K562 (cell line): Measurements from ENCODE around the gene CENPB. TPM values are rescaled to one million over a fixed set of nuclear protein-coding genes. Genes with fewer than 3 reads are reported as not detected.

ENCODE experiments used
- CREM ChIP-seq: IDR thresholded peaks from 2 replicates; pipeline ENCODE4 v1.6.1; 2014; ENCODE audit warnings: antibody characterized with exemption, low read depth
- ELF1 ChIP-seq: fragments of 200-800 bp; sonication (Bioruptor generic); IDR thresholded peaks from 2 replicates; pipeline ENCODE4 v1.6.1; 2016; ENCODE audit warnings: missing genetic modification characterization, missing compliant biosample characterization
- GABPA ChIP-seq: fragments of 200-800 bp; sonication (Bioruptor generic); conservative IDR thresholded peaks from 2 replicates; pipeline ENCODE4 v1.6.1; 2016; ENCODE audit warnings: low read depth, missing genetic modification characterization, missing compliant biosample characterization
- GABPB1 ChIP-seq: sonication (generic); formaldehyde crosslinking; IDR thresholded peaks from 2 replicates; pipeline ENCODE4 v1.8.0; 2022; ENCODE audit warnings: mild to moderate bottlenecking, missing genetic modification reagents
- NR2C2 ChIP-seq, 2 experiments: fragments of 200-800 bp in 1 of 2; sonication (Bioruptor generic) in 1 of 2; sonication (generic) in 1 of 2; formaldehyde crosslinking in 1 of 2; IDR thresholded peaks; 2 replicates each; pipeline versions ENCODE4 v1.6.1 to v1.8.0; 2016 to 2022; ENCODE audit warnings: mild to moderate bottlenecking in 1 of 2, missing compliant biosample characterization in 1 of 2, missing genetic modification characterization in 1 of 2, missing genetic modification reagents in 1 of 2
- PML ChIP-seq: IDR thresholded peaks from 2 replicates; pipeline ENCODE4 v1.6.1; 2012; ENCODE audit warnings: low read length, inconsistent platforms
- RBFOX2 ChIP-seq: fragments of 200-400 bp; formaldehyde crosslinking; IDR thresholded peaks from 2 replicates; pipeline ENCODE4 v1.6.1; 2017; ENCODE audit warnings: low read depth, mild to moderate bottlenecking, low read length, moderate library complexity
- SIX5 ChIP-seq, 2 experiments: IDR thresholded peaks; 2 replicates each; pipeline ENCODE4 v1.6.1; 2011; ENCODE audit warnings: low read length in 2 of 2, borderline replicate concordance in 1 of 2, low read depth in 1 of 2, mild to moderate bottlenecking in 1 of 2, moderate library complexity in 1 of 2; ENCODE audit not compliant: insufficient read depth in 1 of 2
- STAG1 ChIP-seq: sonication (generic); formaldehyde crosslinking; IDR thresholded peaks from 2 replicates; pipeline ENCODE4 v1.5.0; 2020; ENCODE audit warnings: missing genetic modification reagents, borderline replicate concordance
- ZNF445 ChIP-seq: fragments of 250-450 bp; sonication (Bioruptor Pico); IDR thresholded peaks from 2 replicates; pipeline ENCODE4 v1.4.0; 2020; ENCODE audit warnings: low read depth, mild to moderate bottlenecking, moderate library complexity
- polyA plus RNA-seq, 8 experiments: library from polyadenylated mRNA; depleted of rRNA in 4 of 8; stranded (reverse) in 5 of 8; unstranded in 3 of 8; fragments of >200 nt; fragmentation: Nextera tagmentation in 2 of 8; fragmentation: Illumina TruSeq in 1 of 8; extraction: Ambion mirVana in 2 of 8; extraction: Trizol in 1 of 8; gene quantifications; 2 replicates each; pipeline versions ENCODE4 v1.2.1 to v1.2.3, GENCODE V29; 2011 to 2014; ENCODE audit warnings: inconsistent platforms in 1 of 8, missing spikeins in 1 of 8
- total RNA-seq, 7 experiments: library from RNA; depleted of rRNA in 6 of 7; stranded (reverse); fragments of >200 nt in 6 of 7; fragmentation: Illumina TruSeq in 2 of 7; extraction: Trizol in 2 of 7; gene quantifications; 2 replicates each; pipeline versions ENCODE4 v1.2.1 to v1.2.3, GENCODE V29; 2011 to 2021; ENCODE audit warnings: low replicate concordance in 1 of 7
- TF ChIP-seq, protein P1 (sequence below): fragments of 450-650 bp; IDR thresholded peaks from one replicate; pipeline ENCODE4 v1.6.1; 2018; ENCODE audit warnings: mild to moderate bottlenecking, moderate library complexity; ENCODE audit not compliant: partially characterized antibody
- TF ChIP-seq, protein P2 (sequence below): fragments of 450-650 bp; IDR thresholded peaks from 2 replicates; pipeline ENCODE4 v1.7.0; 2016; ENCODE audit warnings: borderline replicate concordance
- TF ChIP-seq, protein P3 (sequence below): fragments of 200-800 bp; sonication (Bioruptor generic); IDR thresholded peaks from 2 replicates; pipeline ENCODE4 v1.6.1; 2017; ENCODE audit warnings: missing genetic modification characterization, missing compliant biosample characterization
- TF ChIP-seq, protein P4 (sequence below): fragments of 250-450 bp; sonication (Bioruptor Pico); IDR thresholded peaks from 2 replicates; pipeline ENCODE4 v1.5.0; 2022; ENCODE audit warnings: mild to moderate bottlenecking
- TF ChIP-seq, protein P5 (sequence below): fragments of 450-650 bp; IDR thresholded peaks from 2 replicates; pipeline ENCODE4 v1.6.1; 2018; ENCODE audit not compliant: partially characterized antibody

The CENPB gene
- total and polyA plus RNA-seq, 9 of the 15 experiments (the other 6 are each of a cell fraction or from before 2014, with no cell fraction given) = 0.17 to 70.8 (median 24.9) TPM

DNA sequence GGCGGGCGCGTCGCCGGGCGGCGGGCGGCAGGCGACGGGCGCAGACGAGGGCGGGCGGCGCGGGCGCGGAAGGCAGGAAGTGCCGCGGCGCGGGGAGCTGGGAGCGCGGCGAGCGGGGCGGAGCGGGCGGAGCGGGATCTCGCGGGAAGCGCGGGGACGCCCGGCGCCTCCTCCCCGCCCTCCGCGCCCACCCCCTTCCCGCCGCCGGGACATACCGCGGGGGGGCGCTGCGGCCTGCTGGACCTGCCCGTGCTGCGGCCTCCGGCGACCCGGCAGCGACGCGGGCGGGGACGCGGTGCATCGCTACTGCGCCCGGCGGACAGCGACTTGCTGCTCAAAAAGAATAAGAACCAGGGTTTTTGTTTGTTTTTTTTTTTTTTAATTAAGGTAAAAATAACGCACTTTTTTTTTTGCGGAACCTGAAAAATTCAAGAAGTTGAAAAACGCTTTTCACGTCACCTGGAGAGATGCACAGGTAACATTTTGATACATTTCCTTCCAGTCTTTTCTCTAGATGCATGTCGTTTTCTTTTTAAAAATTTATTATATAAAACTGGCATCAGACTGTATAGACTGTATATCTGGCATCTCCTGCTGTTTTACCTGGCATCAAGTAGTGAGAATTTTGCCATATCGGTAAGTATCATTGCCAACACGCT is at the start of gene CENPB (continued):
- TF ChIP-seq ZNF445 (CRISPR knock-in tag) (no peak), STAG1 (CRISPR knock-in tag) (peak; percentile 75; the same call in 1 of the 2 replicates), NR2C2 (CRISPR knock-in tag; IDR thresholded peaks at IDR 0.05) (no peak), NR2C2 (tag; IDR thresholded peaks at IDR 0.05) (peak; percentile 32; the same call in 1 of the 2 replicates), RBFOX2 (no peak), SIX5 (IDR thresholded peaks at IDR 0.05; ENCODE audit: borderline replicate concordance in 1 of 2, insufficient read depth in 1 of 2, low read depth in 1 of 2, low read length in 2 of 2) (no peak), GABPA (tag) (peak; percentile 42), GABPB1 (CRISPR knock-in tag) (no peak), ELF1 (peak; percentile 61; the same call in 1 of the 2 replicates), CREM (peak; percentile 54), PML (no peak)
- TF ChIP-seq, protein P1, sequence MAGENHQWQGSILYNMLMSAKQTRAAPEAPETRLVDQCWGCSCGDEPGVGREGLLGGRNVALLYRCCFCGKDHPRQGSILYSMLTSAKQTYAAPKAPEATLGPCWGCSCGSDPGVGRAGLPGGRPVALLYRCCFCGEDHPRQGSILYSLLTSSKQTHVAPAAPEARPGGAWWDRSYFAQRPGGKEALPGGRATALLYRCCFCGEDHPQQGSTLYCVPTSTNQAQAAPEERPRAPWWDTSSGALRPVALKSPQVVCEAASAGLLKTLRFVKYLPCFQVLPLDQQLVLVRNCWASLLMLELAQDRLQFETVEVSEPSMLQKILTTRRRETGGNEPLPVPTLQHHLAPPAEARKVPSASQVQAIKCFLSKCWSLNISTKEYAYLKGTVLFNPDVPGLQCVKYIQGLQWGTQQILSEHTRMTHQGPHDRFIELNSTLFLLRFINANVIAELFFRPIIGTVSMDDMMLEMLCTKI = no peak
- TF ChIP-seq, protein P2, sequence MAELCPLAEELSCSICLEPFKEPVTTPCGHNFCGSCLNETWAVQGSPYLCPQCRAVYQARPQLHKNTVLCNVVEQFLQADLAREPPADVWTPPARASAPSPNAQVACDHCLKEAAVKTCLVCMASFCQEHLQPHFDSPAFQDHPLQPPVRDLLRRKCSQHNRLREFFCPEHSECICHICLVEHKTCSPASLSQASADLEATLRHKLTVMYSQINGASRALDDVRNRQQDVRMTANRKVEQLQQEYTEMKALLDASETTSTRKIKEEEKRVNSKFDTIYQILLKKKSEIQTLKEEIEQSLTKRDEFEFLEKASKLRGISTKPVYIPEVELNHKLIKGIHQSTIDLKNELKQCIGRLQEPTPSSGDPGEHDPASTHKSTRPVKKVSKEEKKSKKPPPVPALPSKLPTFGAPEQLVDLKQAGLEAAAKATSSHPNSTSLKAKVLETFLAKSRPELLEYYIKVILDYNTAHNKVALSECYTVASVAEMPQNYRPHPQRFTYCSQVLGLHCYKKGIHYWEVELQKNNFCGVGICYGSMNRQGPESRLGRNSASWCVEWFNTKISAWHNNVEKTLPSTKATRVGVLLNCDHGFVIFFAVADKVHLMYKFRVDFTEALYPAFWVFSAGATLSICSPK = no peak
- TF ChIP-seq, protein P3, sequence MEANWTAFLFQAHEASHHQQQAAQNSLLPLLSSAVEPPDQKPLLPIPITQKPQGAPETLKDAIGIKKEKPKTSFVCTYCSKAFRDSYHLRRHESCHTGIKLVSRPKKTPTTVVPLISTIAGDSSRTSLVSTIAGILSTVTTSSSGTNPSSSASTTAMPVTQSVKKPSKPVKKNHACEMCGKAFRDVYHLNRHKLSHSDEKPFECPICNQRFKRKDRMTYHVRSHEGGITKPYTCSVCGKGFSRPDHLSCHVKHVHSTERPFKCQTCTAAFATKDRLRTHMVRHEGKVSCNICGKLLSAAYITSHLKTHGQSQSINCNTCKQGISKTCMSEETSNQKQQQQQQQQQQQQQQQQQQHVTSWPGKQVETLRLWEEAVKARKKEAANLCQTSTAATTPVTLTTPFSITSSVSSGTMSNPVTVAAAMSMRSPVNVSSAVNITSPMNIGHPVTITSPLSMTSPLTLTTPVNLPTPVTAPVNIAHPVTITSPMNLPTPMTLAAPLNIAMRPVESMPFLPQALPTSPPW (CRISPR knock-in tag) = peak; percentile 95
- TF ChIP-seq, protein P4, sequence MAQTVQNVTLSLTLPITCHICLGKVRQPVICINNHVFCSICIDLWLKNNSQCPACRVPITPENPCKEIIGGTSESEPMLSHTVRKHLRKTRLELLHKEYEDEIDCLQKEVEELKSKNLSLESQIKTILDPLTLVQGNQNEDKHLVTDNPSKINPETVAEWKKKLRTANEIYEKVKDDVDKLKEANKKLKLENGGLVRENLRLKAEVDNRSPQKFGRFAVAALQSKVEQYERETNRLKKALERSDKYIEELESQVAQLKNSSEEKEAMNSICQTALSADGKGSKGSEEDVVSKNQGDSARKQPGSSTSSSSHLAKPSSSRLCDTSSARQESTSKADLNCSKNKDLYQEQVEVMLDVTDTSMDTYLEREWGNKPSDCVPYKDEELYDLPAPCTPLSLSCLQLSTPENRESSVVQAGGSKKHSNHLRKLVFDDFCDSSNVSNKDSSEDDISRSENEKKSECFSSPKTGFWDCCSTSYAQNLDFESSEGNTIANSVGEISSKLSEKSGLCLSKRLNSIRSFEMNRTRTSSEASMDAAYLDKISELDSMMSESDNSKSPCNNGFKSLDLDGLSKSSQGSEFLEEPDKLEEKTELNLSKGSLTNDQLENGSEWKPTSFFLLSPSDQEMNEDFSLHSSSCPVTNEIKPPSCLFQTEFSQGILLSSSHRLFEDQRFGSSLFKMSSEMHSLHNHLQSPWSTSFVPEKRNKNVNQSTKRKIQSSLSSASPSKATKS (CRISPR knock-in tag) = no peak
- TF ChIP-seq, protein P5, sequence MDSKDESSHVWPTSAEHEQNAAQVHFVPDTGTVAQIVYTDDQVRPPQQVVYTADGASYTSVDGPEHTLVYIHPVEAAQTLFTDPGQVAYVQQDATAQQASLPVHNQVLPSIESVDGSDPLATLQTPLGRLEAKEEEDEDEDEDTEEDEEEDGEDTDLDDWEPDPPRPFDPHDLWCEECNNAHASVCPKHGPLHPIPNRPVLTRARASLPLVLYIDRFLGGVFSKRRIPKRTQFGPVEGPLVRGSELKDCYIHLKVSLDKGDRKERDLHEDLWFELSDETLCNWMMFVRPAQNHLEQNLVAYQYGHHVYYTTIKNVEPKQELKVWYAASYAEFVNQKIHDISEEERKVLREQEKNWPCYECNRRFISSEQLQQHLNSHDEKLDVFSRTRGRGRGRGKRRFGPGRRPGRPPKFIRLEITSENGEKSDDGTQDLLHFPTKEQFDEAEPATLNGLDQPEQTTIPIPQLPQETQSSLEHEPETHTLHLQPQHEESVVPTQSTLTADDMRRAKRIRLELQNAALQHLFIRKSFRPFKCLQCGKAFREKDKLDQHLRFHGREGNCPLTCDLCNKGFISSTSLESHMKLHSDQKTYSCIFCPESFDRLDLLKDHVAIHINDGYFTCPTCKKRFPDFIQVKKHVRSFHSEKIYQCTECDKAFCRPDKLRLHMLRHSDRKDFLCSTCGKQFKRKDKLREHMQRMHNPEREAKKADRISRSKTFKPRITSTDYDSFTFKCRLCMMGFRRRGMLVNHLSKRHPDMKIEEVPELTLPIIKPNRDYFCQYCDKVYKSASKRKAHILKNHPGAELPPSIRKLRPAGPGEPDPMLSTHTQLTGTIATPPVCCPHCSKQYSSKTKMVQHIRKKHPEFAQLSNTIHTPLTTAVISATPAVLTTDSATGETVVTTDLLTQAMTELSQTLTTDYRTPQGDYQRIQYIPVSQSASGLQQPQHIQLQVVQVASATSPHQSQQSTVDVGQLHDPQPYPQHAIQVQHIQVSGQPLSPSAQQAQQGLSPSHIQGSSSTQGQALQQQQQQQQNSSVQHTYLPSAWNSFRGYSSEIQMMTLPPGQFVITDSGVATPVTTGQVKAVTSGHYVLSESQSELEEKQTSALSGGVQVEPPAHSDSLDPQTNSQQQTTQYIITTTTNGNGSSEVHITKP = no peak
